NT2/D1 (cell line): ENCODE measurements around the gene PHLDB3.

Experiments
- SUZ12 ChIP-seq: IDR thresholded peaks from 2 replicates; pipeline ENCODE4 v1.6.1; 2011; ENCODE audit not compliant: insufficient read length, insufficient read depth; ENCODE audit errors: extremely low read depth
- YY1 ChIP-seq: IDR thresholded peaks from 2 replicates; pipeline ENCODE4 v1.6.1; 2011; ENCODE audit not compliant: insufficient read length, insufficient read depth
- ZNF274 ChIP-seq: IDR thresholded peaks from 2 replicates; pipeline ENCODE4 v1.6.1; 2011; ENCODE audit warnings: mild to moderate bottlenecking, low read depth, low read length

DNA sequence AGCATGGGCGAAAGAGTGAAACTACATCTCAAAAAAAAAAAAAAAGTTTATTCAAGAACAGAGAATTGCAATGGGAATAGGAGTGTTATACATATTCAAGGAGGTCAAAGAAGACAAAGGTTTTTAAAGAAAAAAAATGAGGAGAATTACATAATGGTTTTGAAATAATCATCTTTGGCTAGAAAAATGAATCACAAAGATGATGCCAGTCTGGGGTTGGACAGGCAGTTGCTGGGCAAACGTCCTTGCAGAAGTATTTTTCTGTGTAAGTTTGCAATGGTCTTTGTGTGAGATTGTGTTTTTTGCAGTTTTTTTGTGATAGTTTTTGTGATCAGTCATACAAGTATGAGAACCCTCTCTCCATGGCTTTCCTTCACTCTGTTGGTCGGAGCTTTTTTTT, 62.8 kb downstream of the PHLDB3 start:
- no peak for TF ChIP-seq YY1
- TF ChIP-seq ZNF274: no peak
- no peak for TF ChIP-seq SUZ12
